ENCODE results near the gene SMURF1. TPM values are rescaled to one million over a fixed set of nuclear protein-coding genes. Genes with fewer than 3 reads are reported as not detected.
A peak's percentile ranks its signal among the peaks of the same experiment; 100 is the strongest.

The SMURF1 gene
- total RNA-seq, 1 donor from 2014 or later, result 44.7 TPM

DNA sequence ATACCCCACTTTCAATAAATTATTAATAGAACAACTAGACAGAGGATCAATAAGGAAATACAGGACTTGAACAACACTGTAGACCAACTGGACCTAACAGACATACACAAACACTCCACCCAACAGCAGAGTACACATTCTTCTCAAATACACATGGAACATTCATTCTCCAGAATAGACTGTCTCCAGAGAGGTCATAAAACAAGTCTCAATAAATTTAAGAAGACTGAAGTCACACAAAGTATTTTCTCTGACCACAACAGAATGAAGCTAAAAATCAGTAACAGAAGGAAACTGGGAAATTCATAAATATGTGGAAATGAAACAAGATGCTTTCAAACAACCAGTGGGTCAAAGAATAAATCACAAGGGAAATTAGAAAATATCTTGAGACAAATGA lies 119.8 kb downstream of the SMURF1 start:
- H3K36me3 ChIP-seq (ENCODE audit: insufficient read depth, low read length), result peaks cover 17% of the 10 kb centered on the region
- H3K79me2 ChIP-seq (ENCODE audit: insufficient read depth, low read length), result peaks cover 5% of the 10 kb centered on the region
- H3K9me3 Mint-ChIP-seq (ENCODE audit: unreplicated experiment), result no peaks in the 10 kb centered on the region
- H3K4me2 ChIP-seq (ENCODE audit: low read length), result no peak overlapping the region
- DNase-seq (ENCODE audit: low read depth) (no peak), FAIRE-seq (peak; percentile 63)
- no peaks in the 10 kb centered on the region for H3K4me1 ChIP-seq (ENCODE audit: insufficient read depth, low read length)
- no peak overlapping the region for H3K27ac ChIP-seq (ENCODE audit: low read depth, low read length)
- no peak for TF ChIP-seq EZH2 (IDR thresholded peaks at IDR 0.05; ENCODE audit: insufficient read depth, low read length)
- TF ChIP-seq, protein P1, sequence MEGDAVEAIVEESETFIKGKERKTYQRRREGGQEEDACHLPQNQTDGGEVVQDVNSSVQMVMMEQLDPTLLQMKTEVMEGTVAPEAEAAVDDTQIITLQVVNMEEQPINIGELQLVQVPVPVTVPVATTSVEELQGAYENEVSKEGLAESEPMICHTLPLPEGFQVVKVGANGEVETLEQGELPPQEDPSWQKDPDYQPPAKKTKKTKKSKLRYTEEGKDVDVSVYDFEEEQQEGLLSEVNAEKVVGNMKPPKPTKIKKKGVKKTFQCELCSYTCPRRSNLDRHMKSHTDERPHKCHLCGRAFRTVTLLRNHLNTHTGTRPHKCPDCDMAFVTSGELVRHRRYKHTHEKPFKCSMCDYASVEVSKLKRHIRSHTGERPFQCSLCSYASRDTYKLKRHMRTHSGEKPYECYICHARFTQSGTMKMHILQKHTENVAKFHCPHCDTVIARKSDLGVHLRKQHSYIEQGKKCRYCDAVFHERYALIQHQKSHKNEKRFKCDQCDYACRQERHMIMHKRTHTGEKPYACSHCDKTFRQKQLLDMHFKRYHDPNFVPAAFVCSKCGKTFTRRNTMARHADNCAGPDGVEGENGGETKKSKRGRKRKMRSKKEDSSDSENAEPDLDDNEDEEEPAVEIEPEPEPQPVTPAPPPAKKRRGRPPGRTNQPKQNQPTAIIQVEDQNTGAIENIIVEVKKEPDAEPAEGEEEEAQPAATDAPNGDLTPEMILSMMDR (IDR thresholded peaks at IDR 0.05; ENCODE audit: insufficient read depth, low read depth, low read length), result no peak
- H3K27me3 ChIP-seq (ENCODE audit: insufficient read depth, low read length), result no peaks in the 10 kb centered on the region
- H3K9me3 ChIP-seq (ENCODE audit: insufficient read depth, low read depth, low read length), result no peaks in the 10 kb centered on the region
- no peak overlapping the region for H3K27ac Mint-ChIP-seq (ENCODE audit: unreplicated experiment)
- H3K9ac ChIP-seq (ENCODE audit: low read length), result no peak overlapping the region
- no peak overlapping the region for H3K4me3 ChIP-seq (ENCODE audit: insufficient read depth, low read depth, low read length)
- peaks cover 30% of the 10 kb centered on the region for H4K20me1 ChIP-seq (ENCODE audit: insufficient read depth, low read length)
- no peaks in the 10 kb centered on the region for H3K27me3 Mint-ChIP-seq (ENCODE audit: low read depth, unreplicated experiment)
- no peak overlapping the region for H3K4me3 Mint-ChIP-seq (ENCODE audit: unreplicated experiment)
- H2AFZ ChIP-seq (ENCODE audit: low read depth, low read length), result no peak overlapping the region
- peaks cover 20% of the 10 kb centered on the region for H3K36me3 Mint-ChIP-seq (ENCODE audit: low read depth, unreplicated experiment)
- peaks cover 15% of the 10 kb centered on the region for H3K4me1 Mint-ChIP-seq (ENCODE audit: low read depth, unreplicated experiment)

DNA sequence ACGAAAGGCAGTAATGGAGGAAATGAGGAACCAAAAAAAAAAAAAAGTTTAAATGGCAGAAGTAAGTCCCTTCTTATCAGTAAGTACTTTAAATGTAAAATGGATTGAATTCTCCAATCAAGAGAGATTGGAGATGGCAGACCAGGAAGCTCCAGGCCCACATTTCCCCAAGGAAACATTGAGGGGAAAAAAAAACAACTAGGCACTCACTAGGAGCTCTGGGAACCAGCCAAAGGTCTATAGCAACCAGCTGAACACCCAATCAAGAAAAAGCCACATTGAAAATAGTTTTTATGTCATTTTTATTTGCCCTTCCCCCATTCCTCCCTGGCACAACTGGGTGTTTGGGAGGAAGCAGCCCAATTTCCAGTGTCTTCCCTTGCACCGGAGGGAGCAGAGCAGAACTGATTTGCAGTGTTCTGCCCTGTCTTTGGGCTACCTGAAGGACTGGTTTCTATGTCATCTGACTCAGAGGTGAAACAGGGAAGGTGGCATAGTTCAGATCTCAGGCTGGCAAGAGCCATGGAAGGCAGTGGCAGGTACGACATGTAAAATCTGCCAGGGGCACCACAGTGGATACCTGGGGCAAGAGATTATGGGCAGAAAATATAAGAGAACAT lies 121.9 kb downstream of the SMURF1 start:
- H3K36me3 ChIP-seq (ENCODE audit: insufficient read depth, low read length), result peaks cover 5% of the 10 kb centered on the region
- H3K27me3 Mint-ChIP-seq (ENCODE audit: low read depth, unreplicated experiment), result no peaks in the 10 kb centered on the region
- no peak overlapping the region for H3K4me3 ChIP-seq (ENCODE audit: insufficient read depth, low read depth, low read length)
- H3K27ac Mint-ChIP-seq (ENCODE audit: unreplicated experiment), result no peak overlapping the region
- H3K4me2 ChIP-seq (ENCODE audit: low read length), result no peak overlapping the region
- H3K9me3 ChIP-seq (ENCODE audit: insufficient read depth, low read depth, low read length), result no peaks in the 10 kb centered on the region
- no peak overlapping the region for H3K9ac ChIP-seq (ENCODE audit: low read length)
- no peak for DNase-seq (ENCODE audit: low read depth)
- H3K36me3 Mint-ChIP-seq (ENCODE audit: low read depth, unreplicated experiment), result peaks cover 4% of the 10 kb centered on the region
- H3K27ac ChIP-seq (ENCODE audit: low read depth, low read length), result no peak overlapping the region
- no peaks in the 10 kb centered on the region for H3K9me3 Mint-ChIP-seq (ENCODE audit: unreplicated experiment)
- H3K27me3 ChIP-seq (ENCODE audit: insufficient read depth, low read length), result no peaks in the 10 kb centered on the region
- no peaks in the 10 kb centered on the region for H3K4me1 ChIP-seq (ENCODE audit: insufficient read depth, low read length)
- no peak overlapping the region for H3K4me3 Mint-ChIP-seq (ENCODE audit: unreplicated experiment)
- no peak for FAIRE-seq
- TF ChIP-seq, protein P1 (IDR thresholded peaks at IDR 0.05; ENCODE audit: insufficient read depth, low read depth, low read length), result no peak
- TF ChIP-seq EZH2 (IDR thresholded peaks at IDR 0.05; ENCODE audit: insufficient read depth, low read length), result no peak
- H2AFZ ChIP-seq (ENCODE audit: low read depth, low read length), result no peak overlapping the region
- peaks cover 18% of the 10 kb centered on the region for H4K20me1 ChIP-seq (ENCODE audit: insufficient read depth, low read length)
- H3K4me1 Mint-ChIP-seq (ENCODE audit: low read depth, unreplicated experiment), result peaks cover 10% of the 10 kb centered on the region
- peaks cover 12% of the 10 kb centered on the region for H3K79me2 ChIP-seq (ENCODE audit: insufficient read depth, low read length)

DNA sequence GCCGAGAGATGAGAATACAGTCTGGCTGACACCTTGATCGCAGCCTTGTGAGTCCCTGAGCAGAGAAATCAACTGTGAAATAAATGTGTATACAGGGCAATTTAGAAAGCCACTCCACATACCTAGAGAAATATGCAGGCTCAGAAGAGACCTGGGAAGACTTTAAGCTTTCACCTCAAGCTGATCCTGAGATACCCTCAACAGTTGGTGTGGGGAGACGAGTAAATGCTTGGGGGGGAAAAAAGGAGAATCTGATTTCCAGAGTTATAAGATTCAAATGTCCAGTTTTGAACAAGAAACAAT lies 123.5 kb downstream of the SMURF1 start:
- Histone ChIP-seq H3K9ac (ENCODE audit: low read length) (no peak overlapping the region), H3K27me3 (ENCODE audit: insufficient read depth, low read length) (no peaks in the 10 kb centered on the region), H3K4me1 (ENCODE audit: insufficient read depth, low read length) (no peaks in the 10 kb centered on the region), H4K20me1 (ENCODE audit: insufficient read depth, low read length) (peaks cover 19% of the 10 kb centered on the region), H3K4me2 (ENCODE audit: low read length) (no peak overlapping the region), H2AFZ (ENCODE audit: low read depth, low read length) (no peak overlapping the region), H3K9me3 (ENCODE audit: insufficient read depth, low read depth, low read length) (no peaks in the 10 kb centered on the region), H3K36me3 (ENCODE audit: insufficient read depth, low read length) (peaks cover 10% of the 10 kb centered on the region), H3K79me2 (ENCODE audit: insufficient read depth, low read length) (peaks cover 12% of the 10 kb centered on the region), H3K27ac (ENCODE audit: low read depth, low read length) (no peak overlapping the region), H3K4me3 (ENCODE audit: insufficient read depth, low read depth, low read length) (no peak overlapping the region)
- peaks cover 9% of the 10 kb centered on the region for H3K36me3 Mint-ChIP-seq (ENCODE audit: low read depth, unreplicated experiment)
- no peak overlapping the region for H3K27ac Mint-ChIP-seq (ENCODE audit: unreplicated experiment)
- H3K27me3 Mint-ChIP-seq (ENCODE audit: low read depth, unreplicated experiment), result no peaks in the 10 kb centered on the region
- no peak for DNase-seq (ENCODE audit: low read depth)
- TF ChIP-seq, protein P1 (IDR thresholded peaks at IDR 0.05; ENCODE audit: insufficient read depth, low read depth, low read length), result no peak
- no peak for TF ChIP-seq EZH2 (IDR thresholded peaks at IDR 0.05; ENCODE audit: insufficient read depth, low read length)
- H3K9me3 Mint-ChIP-seq (ENCODE audit: unreplicated experiment), result no peaks in the 10 kb centered on the region
- no peak for FAIRE-seq
- H3K4me3 Mint-ChIP-seq (ENCODE audit: unreplicated experiment), result no peak overlapping the region
- H3K4me1 Mint-ChIP-seq (ENCODE audit: low read depth, unreplicated experiment), result peaks cover 5% of the 10 kb centered on the region
